ENCODE results near the gene NREP.

DNA sequence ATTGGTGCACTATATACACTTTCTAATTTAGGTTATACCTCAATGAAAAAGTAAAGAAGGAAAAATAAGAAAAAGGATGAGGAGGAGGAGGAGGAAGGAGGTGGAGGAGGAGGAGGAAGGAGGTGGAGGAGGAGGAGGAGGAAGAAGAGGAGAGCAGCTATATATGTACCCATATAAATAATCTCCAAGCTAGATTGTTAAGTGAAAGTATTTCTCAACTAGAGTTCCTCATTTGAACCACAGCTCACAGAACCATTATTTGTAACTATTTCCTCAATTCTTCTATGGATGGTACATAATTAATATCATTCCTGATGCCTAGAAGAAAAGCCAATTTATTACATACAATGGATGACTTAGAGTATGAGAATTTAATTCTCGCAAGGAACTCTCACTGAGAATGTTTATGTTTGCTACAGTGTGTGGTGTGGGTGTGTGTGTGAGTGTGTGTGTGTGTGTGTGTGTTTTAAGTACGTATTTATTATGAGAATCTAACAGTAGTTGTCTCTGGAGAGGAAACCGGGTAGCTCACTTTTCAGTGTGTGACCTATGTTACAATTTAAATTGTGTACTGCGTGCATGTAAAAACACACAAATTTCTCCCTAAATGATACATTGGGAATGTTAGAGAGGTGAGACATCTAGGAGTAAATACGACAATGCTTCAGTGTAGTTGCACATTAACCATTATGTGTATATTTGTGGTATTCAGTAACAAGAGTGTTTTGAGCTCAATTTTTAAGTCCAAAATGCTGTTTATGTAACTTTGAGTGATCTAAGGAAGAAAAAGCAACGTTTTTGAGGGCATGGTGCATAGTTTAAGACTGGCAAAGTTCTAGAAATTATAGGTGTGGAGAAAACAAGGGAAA is 20.2 kb upstream of the NREP start:
- no peak for TF ChIP-seq POLR2A (IDR thresholded peaks at IDR 0.05)
- TF ChIP-seq, protein P1, sequence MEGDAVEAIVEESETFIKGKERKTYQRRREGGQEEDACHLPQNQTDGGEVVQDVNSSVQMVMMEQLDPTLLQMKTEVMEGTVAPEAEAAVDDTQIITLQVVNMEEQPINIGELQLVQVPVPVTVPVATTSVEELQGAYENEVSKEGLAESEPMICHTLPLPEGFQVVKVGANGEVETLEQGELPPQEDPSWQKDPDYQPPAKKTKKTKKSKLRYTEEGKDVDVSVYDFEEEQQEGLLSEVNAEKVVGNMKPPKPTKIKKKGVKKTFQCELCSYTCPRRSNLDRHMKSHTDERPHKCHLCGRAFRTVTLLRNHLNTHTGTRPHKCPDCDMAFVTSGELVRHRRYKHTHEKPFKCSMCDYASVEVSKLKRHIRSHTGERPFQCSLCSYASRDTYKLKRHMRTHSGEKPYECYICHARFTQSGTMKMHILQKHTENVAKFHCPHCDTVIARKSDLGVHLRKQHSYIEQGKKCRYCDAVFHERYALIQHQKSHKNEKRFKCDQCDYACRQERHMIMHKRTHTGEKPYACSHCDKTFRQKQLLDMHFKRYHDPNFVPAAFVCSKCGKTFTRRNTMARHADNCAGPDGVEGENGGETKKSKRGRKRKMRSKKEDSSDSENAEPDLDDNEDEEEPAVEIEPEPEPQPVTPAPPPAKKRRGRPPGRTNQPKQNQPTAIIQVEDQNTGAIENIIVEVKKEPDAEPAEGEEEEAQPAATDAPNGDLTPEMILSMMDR (IDR thresholded peaks at IDR 0.05): no peak
